Measurements from ENCODE around the gene ZNF496.
"Not testable (repeated sequence)": the region's sequence is repeated elsewhere in the genome, so short reads cannot be mapped to it uniquely, and the experiment has no call there.

ZNF496 gene

GRCh38 chr1:247295274-247295684, 36.4 kb downstream of the ZNF496 start:
- no peak overlapping the region for H3K4me3 ChIP-seq (replicated peaks in 1 of 2; ENCODE audit: low read depth in 2 of 2, low read length in 2 of 2)
- no peak for TF ChIP-seq CTCF (IDR thresholded peaks at IDR 0.05; ENCODE audit: low read depth, low read length)
- DNase-seq (ENCODE audit: low read depth in 2 of 2), result peak; percentile 33 to 34

GRCh38 chr1:247294282-247294681, 37.4 kb downstream of the ZNF496 start:
- TF ChIP-seq CTCF (IDR thresholded peaks at IDR 0.05; ENCODE audit: low read depth, low read length), result no peak
- DNase-seq (ENCODE audit: low read depth in 2 of 2), result peak; percentile 60 to 81
- no peak overlapping the region for H3K4me3 ChIP-seq (replicated peaks in 1 of 2; ENCODE audit: low read depth in 2 of 2, low read length in 2 of 2)

GRCh38 chr1:247293047-247293446, 38.6 kb downstream of the ZNF496 start:
- no peak for TF ChIP-seq CTCF (IDR thresholded peaks at IDR 0.05; ENCODE audit: low read depth, low read length)
- no peak overlapping the region for H3K4me3 ChIP-seq (replicated peaks in 1 of 2; ENCODE audit: low read depth in 2 of 2, low read length in 2 of 2)
- peak; percentile 35 to 68 for DNase-seq (ENCODE audit: low read depth in 2 of 2)

GRCh38 chr1:247291833-247292561, 39.7 kb downstream of the ZNF496 start:
- no peak for TF ChIP-seq CTCF (IDR thresholded peaks at IDR 0.05; ENCODE audit: low read depth, low read length)
- DNase-seq (ENCODE audit: low read depth in 2 of 2), result no peak
- no peak overlapping the region for H3K4me3 ChIP-seq (replicated peaks in 1 of 2; ENCODE audit: low read depth in 2 of 2, low read length in 2 of 2)

GRCh38 chr1:247291161-247291560, 40.5 kb downstream of the ZNF496 start:
- H3K4me3 ChIP-seq (replicated peaks in 1 of 2; ENCODE audit: low read depth in 2 of 2, low read length in 2 of 2), result no peak overlapping the region
- TF ChIP-seq CTCF (IDR thresholded peaks at IDR 0.05; ENCODE audit: low read depth, low read length), result no peak
- DNase-seq (ENCODE audit: low read depth in 2 of 2), result no peak

- H3K4me3 ChIP-seq (replicated peaks in 1 of 2; ENCODE audit: low read depth in 2 of 2, low read length in 2 of 2), result no peak overlapping the region
- no peak for DNase-seq (ENCODE audit: low read depth in 2 of 2)
- no peak for TF ChIP-seq CTCF (IDR thresholded peaks at IDR 0.05; ENCODE audit: low read depth, low read length)
Observed at GRCh38 chr1:247290576-247290975, 41.1 kb downstream of the ZNF496 start.

- not testable (repeated sequence) for H3K4me3 ChIP-seq (replicated peaks in 1 of 2; ENCODE audit: low read depth in 2 of 2, low read length in 2 of 2); DNase-seq (ENCODE audit: low read depth in 2 of 2)
Observed at GRCh38 chr1:247289274-247289892, 42.3 kb downstream of the ZNF496 start.

Measured in cardiac fibroblast (primary cell).